ENCODE measurements around the gene PLA2G2D. TPM values are rescaled to one million over a fixed set of nuclear protein-coding genes. Genes with fewer than 3 reads are reported as not detected.

PLA2G2D gene
- total and polyA plus RNA-seq, 2 of the 8 experiments (the other 6 are each of a cell fraction or from before 2014, with no cell fraction given): not detected

DNA sequence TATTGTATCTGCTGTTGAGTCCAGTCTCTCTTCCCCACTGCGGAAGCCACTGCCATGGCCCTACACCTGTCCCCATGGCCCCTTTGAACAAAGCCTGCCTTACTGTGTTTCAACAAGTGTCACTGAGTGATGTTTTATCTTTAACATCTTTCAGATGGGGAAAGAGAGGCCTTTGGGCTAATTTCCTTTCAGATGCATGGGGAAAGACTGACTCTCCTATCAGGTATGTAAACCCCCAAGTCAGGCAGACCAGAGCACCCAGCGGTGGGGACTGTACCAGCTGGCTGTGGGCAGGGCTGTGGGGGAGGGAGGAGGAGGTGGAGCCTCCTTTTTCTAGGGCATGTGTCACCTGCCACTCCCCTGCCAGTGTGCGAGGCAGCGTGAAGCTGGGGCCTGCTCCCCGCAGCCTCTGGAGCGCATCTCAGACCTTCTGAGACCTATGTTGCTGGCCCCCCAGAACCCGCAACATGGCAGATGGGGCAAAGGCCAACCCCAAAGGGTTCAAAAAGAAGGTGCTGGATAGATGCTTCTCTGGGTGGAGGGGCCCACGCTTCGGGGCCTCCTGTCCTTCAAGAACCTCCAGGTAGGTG, 19.7 kb upstream of the PLA2G2D start, which contains the start of gene PLA2G2F:
TSS of gene PLA2G2F (plus strand) at position 363 of the 590 bp plus-strand sequence. CDS start at position 468, 105 bp downstream.
- H4K5ac ChIP-seq (ENCODE audit: insufficient read length, low read depth, low read length): no peak within 1 kb of the TSS
- DNase-seq (ENCODE audit: low read depth in 1 of 2, low spot score in 2 of 2) (no peak), FAIRE-seq (no peak)
- no peak within 1 kb of the TSS for H3K9ac ChIP-seq (replicated peaks in 1 of 4; ENCODE audit: extremely low read depth in 1 of 4, low read depth in 3 of 4, low read length in 3 of 4)
- H3K4me2 ChIP-seq (ENCODE audit: insufficient read depth in 1 of 2, low read depth in 2 of 2, low read length in 2 of 2): no peak within 1 kb of the TSS
- H4K20me1 ChIP-seq (replicated peaks in 1 of 2; ENCODE audit: control insufficient read depth in 1 of 2, insufficient read depth in 2 of 2, low read length in 2 of 2): no peaks in the 10 kb centered on the region
- TF ChIP-seq SP1 (IDR thresholded peaks at IDR 0.05; ENCODE audit: low read depth, low read length) (no peak), CBX5 (IDR thresholded peaks at IDR 0.05; ENCODE audit: low read depth, low read length) (no peak), EZH2 (IDR thresholded peaks at IDR 0.05; ENCODE audit: low read depth, low read length, severe bottlenecking) (no peak), SP4 (IDR thresholded peaks at IDR 0.05; ENCODE audit: low read length) (no peak), GTF2F1 (IDR thresholded peaks at IDR 0.05; ENCODE audit: borderline replicate concordance, low read depth, low read length) (no peak), RAD21 (IDR thresholded peaks at IDR 0.05 in 1 of 2, conservative IDR thresholded peaks at IDR 0.05 in 1 of 2; ENCODE audit: low read depth in 2 of 2, low read length in 2 of 2) (no peak), SUZ12 (IDR thresholded peaks at IDR 0.05; ENCODE audit: low read length) (no peak), JUN (IDR thresholded peaks at IDR 0.05; ENCODE audit: low read depth, low read length) (no peak)
- no peak within 1 kb of the TSS for H2AK5ac ChIP-seq (ENCODE audit: low read depth, low read length)
- no peak within 1 kb of the TSS for H3K56ac ChIP-seq (replicated peaks; ENCODE audit: insufficient read length, low read depth, low read length)
- no peaks in the 10 kb centered on the region for H3K79me2 ChIP-seq (ENCODE audit: control insufficient read depth in 1 of 2, insufficient read depth in 2 of 2, low read length in 2 of 2)
- H2BK120ac ChIP-seq (replicated peaks; ENCODE audit: low read depth, low read length): no peak within 1 kb of the TSS
- H3K27me3 ChIP-seq (replicated peaks in 1 of 4; ENCODE audit: control insufficient read depth in 3 of 4, extremely low read depth in 1 of 4, insufficient read depth in 3 of 4, low read length in 3 of 4): no peaks in the 10 kb centered on the region
- no peak within 1 kb of the TSS for H2BK15ac ChIP-seq (ENCODE audit: low read length)
- H4K8ac ChIP-seq (ENCODE audit: extremely low read depth, insufficient read depth, low read length): no peak within 1 kb of the TSS
- 85% methylated on average over 9 of the region's 9 CpGs; no CpG with 5 or more reads in 1 of the 2 experiments for WGBS, 2 experiments (ENCODE audit: extremely low coverage in 1 of 2, insufficient coverage in 1 of 2, insufficient read length in 1 of 2, insufficient replicate concordance in 2 of 2, low coverage in 1 of 2, low lambda C conversion rate in 2 of 2, missing lambda C conversion rate in 1 of 2)
- H4K91ac ChIP-seq (replicated peaks; ENCODE audit: insufficient read length, low read length): no peak within 1 kb of the TSS
- H3K23ac ChIP-seq (ENCODE audit: insufficient read length): no peak within 1 kb of the TSS
- H3K4me1 ChIP-seq (replicated peaks in 1 of 4; ENCODE audit: control insufficient read depth in 3 of 4, insufficient read depth in 4 of 4, low read length in 3 of 4): no peaks in the 10 kb centered on the region; a peak in 1 of 7 replicates
- H2BK5ac ChIP-seq (ENCODE audit: low read depth, low read length): no peak within 1 kb of the TSS
- no peaks in the 10 kb centered on the region for H3K79me1 ChIP-seq (ENCODE audit: low read depth, low read length)
- no peaks in the 10 kb centered on the region; a peak in 1 of 4 replicates for H3K9me3 ChIP-seq (ENCODE audit: insufficient read depth in 2 of 2, low read depth in 1 of 2, low read length in 1 of 2)
- H3K14ac ChIP-seq (ENCODE audit: insufficient read length): no peak within 1 kb of the TSS
- no peak within 1 kb of the TSS for H2AFZ ChIP-seq (ENCODE audit: low read length)
- H3K18ac ChIP-seq (ENCODE audit: extremely low read depth, low read length): no peak within 1 kb of the TSS
- H2BK20ac ChIP-seq (ENCODE audit: low read length): no peak within 1 kb of the TSS
- peaks cover 3% of the 10 kb centered on the region; the same call in 1 of the 2 replicates for H3K23me2 ChIP-seq (ENCODE audit: low read depth, low read length)
- H2BK12ac ChIP-seq (ENCODE audit: low read depth, low read length): no peak within 1 kb of the TSS
- H3K36me3 ChIP-seq (ENCODE audit: control insufficient read depth in 2 of 4, insufficient read depth in 4 of 4, low read length in 3 of 4): no peaks in the 10 kb centered on the region
- ChIA-PET POLR2A (ENCODE audit: partially characterized antibody) (no interaction called here), CTCF (ENCODE audit: partially characterized antibody) (no interaction called here)
- H3K4ac ChIP-seq (replicated peaks; ENCODE audit: insufficient read length, low read depth, low read length): no peak within 1 kb of the TSS
- H3K27ac ChIP-seq (ENCODE audit: low read depth, low read length): no peak within 1 kb of the TSS
- H3K4me3 ChIP-seq (ENCODE audit: extremely low read depth in 1 of 4, insufficient read depth in 2 of 4, low read depth in 3 of 4, low read length in 4 of 4): no peak within 1 kb of the TSS
